ENCODE data around the gene LLPH.

Gene LLPH

DNA sequence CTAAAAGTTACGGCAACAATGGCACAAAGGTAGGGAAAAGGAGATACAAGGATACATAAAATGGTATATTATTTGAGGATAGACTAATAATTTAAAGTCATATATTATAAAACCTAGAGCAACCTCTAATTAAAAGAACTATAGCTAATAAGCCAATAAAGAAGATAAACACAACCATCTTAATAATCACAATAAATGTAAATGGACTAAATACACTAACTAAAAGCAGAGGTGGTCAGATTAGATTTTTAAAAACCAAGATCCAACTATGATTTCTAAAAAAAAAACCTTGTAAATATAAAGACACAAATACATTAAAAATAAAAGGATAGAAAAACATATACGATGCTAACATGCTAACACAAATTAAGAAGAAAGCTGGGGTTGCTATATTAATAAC is 10.7 kb upstream of the LLPH start:
- no peak for DNase-seq

DNA sequence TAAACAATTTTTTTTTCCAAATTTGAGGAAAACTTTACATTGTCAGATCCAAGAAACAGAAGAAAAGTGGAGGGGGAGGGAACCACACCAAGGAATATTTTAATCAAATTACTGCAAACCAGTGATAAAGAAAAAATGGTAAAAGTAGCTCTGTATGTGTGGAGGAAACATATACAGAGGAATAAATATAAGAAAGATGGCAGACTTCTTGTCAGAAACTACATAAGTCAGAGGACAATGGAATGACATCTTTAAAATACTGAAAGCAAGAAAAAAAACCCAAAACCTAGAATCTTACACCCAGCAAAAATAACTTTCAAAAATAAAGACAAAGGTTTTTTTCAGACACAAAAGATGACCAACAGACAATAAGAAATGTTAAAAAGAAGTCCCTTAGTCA is 10.2 kb upstream of the LLPH start:
- DNase-seq = no peak

GRCh38 chr12:66139328-66139727 is 8.8 kb upstream of the LLPH start:
- no peak for DNase-seq

DNA sequence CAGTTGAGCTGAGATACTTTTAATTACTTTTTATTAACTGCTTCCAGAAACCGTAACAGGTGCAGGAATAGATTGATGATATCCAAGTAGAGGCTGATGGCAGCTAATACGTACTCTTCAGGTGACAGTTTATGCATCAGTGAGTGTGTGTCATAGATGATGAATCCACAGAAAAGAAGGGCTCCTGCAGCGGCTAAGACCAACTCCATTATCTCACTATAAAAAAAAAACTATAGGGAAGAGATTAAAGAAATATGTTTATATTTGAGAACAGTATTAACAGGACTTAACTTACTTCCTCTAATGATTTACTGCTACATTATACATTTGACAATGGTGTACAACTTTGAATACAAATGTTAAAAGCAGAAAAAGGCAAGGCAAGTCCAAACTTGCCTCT is 7.4 kb upstream of the LLPH start:
- DNase-seq = no peak

DNA sequence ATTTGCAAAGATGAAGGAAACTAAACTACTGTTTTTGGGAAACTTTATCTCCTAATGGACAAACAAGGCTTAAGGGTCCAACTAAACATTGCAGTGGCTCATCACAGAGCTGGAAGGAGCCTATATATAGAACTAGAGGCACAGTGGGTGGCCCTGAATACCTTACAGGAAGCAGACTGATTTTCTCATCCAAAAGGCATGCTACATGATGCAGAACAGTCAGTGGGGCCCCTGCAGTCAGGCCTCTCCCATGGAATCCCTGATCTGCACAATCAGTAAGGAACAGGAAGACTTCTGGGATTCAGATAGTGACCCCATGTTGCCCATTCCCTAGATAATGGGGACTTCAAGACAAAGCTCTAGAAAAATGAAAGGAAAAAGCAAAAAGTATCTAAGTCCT is 1.9 kb upstream of the LLPH start:
- no peak for DNase-seq

DNA sequence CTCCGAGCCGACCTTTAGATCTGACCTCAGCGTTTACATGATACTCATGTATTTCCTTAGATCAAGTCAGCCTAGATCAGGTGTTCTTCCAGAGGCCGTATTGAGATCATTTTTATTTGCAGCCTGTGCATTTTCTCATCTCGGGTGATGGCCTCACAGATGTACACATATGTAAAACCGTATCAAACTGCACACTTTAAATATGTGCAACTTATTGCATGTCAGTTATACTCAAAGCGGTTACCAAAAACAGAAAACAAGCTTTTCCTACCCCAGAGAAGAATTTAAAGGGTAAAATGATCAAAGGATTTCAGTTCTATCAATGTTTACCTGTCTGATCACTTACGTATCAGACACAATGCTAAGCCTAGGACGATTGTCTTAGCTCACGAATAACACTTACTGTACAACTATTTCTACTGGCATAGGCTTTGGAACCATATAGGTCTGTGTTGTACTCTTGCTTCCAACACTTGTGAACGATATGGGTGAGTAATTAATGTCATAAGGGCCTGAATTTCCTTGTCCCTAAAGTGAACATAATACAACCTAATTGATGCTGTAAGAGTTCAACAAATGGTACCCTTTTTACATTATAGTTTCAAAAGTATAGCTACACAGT is 628 bp upstream of the LLPH start:
- DNase-seq = no peak

- DNase-seq = no peak
These were observed 650 bp downstream of the LLPH start for GRCh38 chr12:66129934-66130266.

GRCh38 chr12:66127650-66128049 is 2.9 kb downstream of the LLPH start:
- no peak for DNase-seq

DNA sequence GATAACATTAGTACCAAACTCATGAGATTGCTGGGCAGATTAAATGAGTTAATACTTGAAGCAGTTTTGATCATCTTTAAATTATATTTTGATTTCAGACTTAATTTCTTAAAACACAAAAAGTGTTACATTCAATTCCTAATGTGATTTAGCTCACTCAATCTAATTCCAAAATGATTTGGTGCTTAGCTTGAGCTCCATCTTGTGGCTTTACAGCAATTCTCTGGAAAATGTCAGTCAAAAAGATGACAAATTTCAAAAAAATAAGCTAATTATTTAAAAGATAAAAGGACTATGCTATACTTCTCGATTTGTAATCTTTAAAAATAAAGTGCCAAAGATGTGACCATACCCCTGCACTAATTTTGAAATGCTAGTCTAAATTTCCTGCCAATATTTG is 10.1 kb downstream of the LLPH start:
- DNase-seq = no peak

DNA sequence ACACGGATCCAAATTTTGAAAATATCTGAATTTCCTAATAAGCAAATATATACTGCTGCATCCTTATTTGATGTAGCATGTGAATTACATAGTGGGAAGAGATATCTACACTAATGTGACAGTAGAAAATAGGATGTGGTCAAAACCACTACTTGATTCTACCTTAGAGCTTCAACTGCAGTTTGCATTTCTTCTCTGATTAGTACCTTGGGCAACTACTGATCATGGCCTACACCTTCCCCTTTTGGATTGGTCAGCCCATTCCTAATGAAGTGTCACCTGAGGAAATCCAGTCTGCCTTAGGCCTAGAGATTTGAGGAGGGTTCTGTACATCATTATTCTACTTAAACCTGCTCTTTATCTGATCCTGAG is 10.7 kb downstream of the LLPH start:
- DNase-seq = no peak

GRCh38 chr12:66119229-66119869 is 11.2 kb downstream of the LLPH start:
- DNase-seq = no peak

DNA sequence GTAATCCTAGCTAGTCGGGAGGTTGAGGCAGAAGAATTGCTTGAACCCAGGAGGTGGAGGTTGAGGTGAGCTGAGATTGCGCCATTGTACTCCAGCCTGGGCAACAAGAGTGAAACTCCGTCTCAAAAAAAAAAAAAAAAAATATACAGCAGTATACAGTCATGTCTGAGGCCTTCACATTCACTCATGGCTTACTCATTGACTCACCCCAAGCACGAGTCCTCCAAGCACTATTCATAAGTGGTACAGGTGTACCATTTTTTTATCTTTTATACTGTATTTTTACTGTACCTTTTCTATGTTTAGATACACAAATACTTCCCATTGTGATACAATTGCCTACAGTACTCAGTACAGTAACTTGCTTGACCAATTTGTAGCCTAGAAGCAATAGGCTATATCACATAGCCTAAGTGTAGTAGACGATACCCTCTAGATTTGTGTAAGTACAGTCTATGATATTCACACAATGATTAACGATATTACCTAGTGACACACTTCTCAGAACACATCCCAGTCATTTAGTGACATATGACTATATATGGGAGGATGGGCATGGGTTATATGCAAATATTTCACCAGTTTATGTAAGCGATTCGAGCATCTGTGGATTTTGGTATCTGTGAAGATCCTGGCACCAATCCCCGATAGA is 12.2 kb downstream of the LLPH start:
- no peak for DNase-seq

- DNase-seq = no peak
These were observed 13.3 kb downstream of the LLPH start for GRCh38 chr12:66117242-66117641.

DNA sequence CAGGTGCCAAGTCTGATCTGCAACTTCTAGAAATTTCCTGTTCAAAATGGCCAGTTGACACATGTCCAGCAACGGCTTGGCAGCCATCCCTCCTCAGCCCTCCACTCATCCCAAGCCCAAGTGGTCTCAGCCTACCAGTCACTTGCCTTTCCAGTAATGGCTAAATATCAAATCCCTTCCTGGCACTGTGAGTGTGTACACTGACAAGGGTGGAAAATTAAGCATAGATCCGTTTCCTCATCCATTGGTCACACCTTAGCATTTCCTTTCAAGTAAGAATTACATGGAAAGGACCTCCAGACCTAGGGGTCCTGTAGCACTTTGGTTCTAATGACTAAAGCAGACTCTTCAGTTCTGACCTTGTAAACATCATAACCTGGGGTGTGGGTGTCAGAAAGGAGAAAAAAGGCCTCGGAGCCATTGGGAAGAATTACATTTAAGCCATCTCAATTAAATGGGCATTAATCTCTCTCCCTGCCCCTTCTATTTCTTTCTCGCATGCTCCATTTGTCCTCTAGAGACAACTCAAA is 15.4 kb downstream of the LLPH start:
- no peak for DNase-seq

DNA sequence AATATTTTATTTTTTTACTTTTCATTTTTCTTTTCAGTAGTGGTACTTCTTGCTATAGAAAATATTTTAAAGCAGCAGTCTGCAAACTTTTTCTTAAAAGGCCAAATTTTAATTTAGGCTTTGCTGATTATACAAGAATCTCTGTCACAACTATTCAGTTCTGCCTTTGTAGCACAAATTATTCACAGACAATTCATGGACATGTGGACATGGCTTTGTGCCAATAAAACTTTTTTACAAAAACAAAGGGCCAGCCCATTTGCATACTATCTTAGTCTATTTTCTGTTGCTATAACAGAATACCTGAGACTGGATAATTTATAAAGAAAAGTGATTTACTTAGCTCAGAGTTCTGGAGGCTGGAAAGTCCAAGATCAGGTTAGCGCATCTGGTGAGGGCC is 17.1 kb downstream of the LLPH start:
- no peak for DNase-seq

DNA sequence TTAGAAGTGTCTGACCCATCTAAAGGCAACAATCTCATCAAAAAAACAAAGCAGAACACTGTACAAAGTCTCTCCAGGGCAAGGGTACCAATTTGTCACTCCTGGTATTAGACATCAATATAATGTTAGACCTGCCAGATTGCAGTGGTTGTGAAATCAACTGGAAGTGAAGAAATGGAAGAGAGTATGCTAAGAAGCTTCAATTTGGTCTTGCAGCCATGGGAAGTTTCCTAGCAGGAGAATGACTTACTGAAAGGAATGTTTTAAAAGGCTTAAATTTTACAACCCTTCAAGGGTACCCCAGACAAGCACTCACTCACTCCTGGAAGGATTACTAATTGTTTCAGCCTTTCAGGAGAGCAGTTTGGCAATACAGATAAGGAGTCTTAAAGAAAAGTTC is 18.9 kb downstream of the LLPH start:
- no peak for DNase-seq

DNA sequence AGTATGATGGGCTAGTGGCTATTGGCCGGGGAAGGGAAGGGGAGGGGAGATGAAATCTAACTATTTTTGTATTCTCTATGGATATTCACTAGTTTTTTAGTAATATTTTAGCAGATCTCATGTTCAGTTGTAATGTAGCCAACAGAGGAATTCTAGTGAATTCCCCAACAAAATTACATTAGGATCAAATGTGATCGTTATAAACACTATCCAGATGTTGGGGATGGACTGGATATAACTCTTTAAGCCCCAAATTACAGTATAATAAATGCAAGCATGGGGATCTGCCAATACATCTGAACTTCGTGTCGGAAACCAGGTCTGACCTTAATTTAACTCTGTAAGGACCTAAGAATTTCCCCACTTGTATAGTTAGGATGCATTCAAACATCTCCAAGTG is 21.5 kb downstream of the LLPH start:
- no peak for DNase-seq

DNA sequence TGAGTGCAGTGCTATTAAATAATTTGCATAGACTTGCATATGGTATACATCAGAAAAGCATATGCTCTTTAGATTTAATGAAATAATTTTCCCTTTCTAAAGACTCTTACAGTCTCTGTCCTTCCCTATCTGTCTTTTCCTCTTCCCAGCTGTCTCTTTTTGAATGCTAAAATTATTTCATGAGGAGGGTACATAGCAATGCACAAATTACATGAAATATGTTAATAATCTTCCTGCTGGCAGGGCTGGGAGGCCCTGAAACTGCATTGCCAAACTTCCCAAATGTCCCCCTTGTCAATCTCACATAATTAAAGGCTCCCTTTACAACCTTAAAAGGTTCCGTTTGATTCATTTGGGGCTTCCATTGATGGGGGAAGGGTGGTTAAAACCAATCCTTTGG is 22.2 kb downstream of the LLPH start:
- DNase-seq = no peak

DNA sequence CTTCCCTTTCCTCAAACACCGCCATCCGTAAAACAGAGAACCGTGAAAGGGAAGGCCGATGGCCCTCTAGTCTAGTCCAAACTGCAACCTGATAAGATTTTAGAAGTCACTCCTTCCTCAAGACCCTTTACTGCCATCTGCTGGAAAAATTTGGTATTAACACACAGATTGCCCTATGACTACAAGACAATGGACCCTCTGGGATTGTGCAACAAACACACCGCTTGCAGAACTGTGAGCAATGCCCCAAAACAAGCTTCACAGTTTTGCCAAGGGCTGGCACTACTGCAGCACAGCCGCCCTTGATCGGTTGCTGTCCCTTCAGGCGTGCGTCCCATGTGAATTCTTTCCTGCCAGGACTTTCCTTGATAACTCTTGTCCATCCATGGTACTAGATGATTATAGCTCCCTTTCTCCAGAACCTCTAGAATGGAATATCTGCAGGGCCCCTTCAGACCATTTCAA is 23.1 kb downstream of the LLPH start:
- peak; percentile 52 to 79 for DNase-seq

DNA sequence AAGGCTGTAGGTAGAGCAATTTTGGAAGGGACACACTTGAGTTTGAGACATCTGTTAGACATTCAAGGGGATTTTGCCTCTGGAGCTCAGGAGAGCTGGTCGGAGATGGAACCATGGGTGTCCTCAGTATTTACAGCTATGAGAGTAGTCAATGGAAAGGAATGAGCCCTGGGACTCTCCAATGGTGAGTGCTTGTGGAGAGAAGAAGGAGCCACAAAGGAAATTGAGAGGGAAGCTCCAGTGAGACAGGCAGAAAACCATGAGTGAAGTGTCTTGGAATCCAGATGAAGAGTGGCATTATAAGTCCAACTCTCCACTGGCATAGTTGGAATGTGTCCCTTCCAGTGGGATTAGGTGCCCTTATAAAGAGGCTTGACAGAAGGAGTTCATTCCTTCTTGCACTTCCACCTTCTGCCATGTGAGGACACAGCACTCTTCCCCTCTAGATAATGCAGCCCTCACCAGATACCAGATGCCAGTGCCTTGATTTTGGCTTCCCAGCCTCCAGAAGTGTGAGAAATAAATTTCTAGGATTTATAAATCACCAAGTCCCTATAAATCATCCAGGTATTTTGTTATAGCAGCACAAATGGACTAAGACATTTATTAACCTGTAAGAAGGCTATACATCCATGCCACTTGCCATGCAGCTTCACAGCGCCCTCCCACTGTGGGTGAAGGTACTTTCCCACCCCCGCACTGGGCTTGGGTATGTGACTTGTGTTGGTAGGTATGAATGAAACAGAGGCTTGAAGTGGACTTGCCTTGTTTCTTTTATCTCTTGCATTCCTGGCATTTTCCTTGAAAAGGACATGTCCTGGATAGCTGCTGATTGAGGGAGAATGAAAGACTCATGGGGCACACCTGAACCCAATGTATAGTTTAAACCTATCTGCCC is 27.3 kb downstream of the LLPH start:
- DNase-seq = no peak

- DNase-seq = peak in 1 of 2 donors; percentile 19
These were observed 37.8 kb downstream of the LLPH start for GRCh38 chr12:66092559-66093269.

- DNase-seq = no peak
These were observed 40.4 kb downstream of the LLPH start for GRCh38 chr12:66090157-66090556.

Measured in CD4-positive, alpha-beta T cell treated with Interleukin-1 beta for 1 hour (primary cell).